PFSK-1 (cell line): ENCODE results near the gene RGS3.

Experiments
- FOXP2 ChIP-seq: optimal IDR thresholded peaks from 2 replicates; pipeline ENCODE3; 2011; ENCODE audit warnings: borderline replicate concordance, control low read depth, inconsistent platforms; ENCODE audit not compliant: insufficient read depth; ENCODE audit errors: extremely low read length, extremely low read depth
- POLR2AphosphoS5 ChIP-seq: IDR thresholded peaks from 2 replicates; pipeline ENCODE4 v1.6.1; 2012; ENCODE audit warnings: low read depth, mild to moderate bottlenecking, control low read depth, low read length, moderate library complexity
- REST ChIP-seq, 2 experiments: IDR thresholded peaks; 2 replicates each; pipeline versions ENCODE4 v1.6.1 to v1.8.0; 2011 to 2012; ENCODE audit warnings: low read depth in 2 of 2, low read length in 2 of 2, control low read depth in 1 of 2, inconsistent platforms in 1 of 2, mild to moderate bottlenecking in 1 of 2, moderate library complexity in 1 of 2; ENCODE audit not compliant: insufficient read depth in 1 of 2
- SIN3A ChIP-seq: IDR thresholded peaks from 2 replicates; pipeline ENCODE4 v1.6.1; 2012; ENCODE audit warnings: mild to moderate bottlenecking, low read length, moderate library complexity, borderline replicate concordance; ENCODE audit not compliant: insufficient read depth
- TAF1 ChIP-seq: IDR thresholded peaks from 2 replicates; pipeline ENCODE4 v1.6.1; 2012; ENCODE audit warnings: low read length, control low read depth, borderline replicate concordance; ENCODE audit not compliant: insufficient read depth

Gene RGS3

GRCh38 chr9:113468716-113469448 lies 5.4 kb downstream of the RGS3 start:
- TF ChIP-seq TAF1 (no peak), POLR2AphosphoS5 (no peak), REST (IDR thresholded peaks at IDR 0.05; ENCODE audit: insufficient read depth in 1 of 2, low read depth in 2 of 2, low read length in 2 of 2) (no peak), SIN3A (no peak), FOXP2 (no peak)

- TF ChIP-seq TAF1, result no peak
- TF ChIP-seq REST (IDR thresholded peaks at IDR 0.05; ENCODE audit: insufficient read depth in 1 of 2, low read depth in 2 of 2, low read length in 2 of 2), result no peak
- no peak for TF ChIP-seq FOXP2
- TF ChIP-seq POLR2AphosphoS5, result no peak
- no peak for TF ChIP-seq SIN3A
These were observed 7.6 kb downstream of the RGS3 start for GRCh38 chr9:113471143-113471542.

GRCh38 chr9:113471566-113471965 lies 8.0 kb downstream of the RGS3 start:
- TF ChIP-seq TAF1 (no peak), SIN3A (no peak), POLR2AphosphoS5 (no peak), FOXP2 (no peak)

- no peak for TF ChIP-seq TAF1
These were observed 8.7 kb downstream of the RGS3 start for GRCh38 chr9:113472199-113472598.

GRCh38 chr9:113474360-113475028 lies 11.0 kb downstream of the RGS3 start:
- no peak for TF ChIP-seq REST (IDR thresholded peaks at IDR 0.05; ENCODE audit: insufficient read depth in 1 of 2, low read depth in 2 of 2, low read length in 2 of 2)
- no peak for TF ChIP-seq TAF1
- no peak for TF ChIP-seq FOXP2
- TF ChIP-seq POLR2AphosphoS5, result no peak
- no peak for TF ChIP-seq SIN3A

GRCh38 chr9:113475031-113475430 lies 11.5 kb downstream of the RGS3 start:
- TF ChIP-seq POLR2AphosphoS5 (no peak), TAF1 (no peak), FOXP2 (no peak), REST (IDR thresholded peaks at IDR 0.05; ENCODE audit: insufficient read depth in 1 of 2, low read depth in 2 of 2, low read length in 2 of 2) (no peak), SIN3A (no peak)
